ENCODE results near the gene ERO1A.

Gene ERO1A

DNA sequence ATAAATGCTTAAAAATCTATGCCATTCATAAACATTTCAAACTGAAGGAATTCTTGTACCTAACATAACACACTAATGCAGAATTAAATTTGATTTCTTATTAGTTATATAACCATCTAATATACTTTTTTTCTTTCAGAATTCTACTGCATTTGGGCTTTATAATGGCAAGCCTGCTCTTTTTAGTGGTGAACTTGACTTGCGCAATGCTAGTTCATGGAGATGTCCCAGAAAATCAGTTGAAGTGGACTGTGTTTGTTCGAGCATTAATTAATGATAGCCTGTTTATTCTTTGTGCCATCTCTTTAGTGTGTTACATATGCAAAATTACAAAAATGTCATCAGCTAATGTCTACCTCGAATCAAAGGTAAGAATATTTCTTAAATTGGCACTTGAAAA is 95.4 kb downstream of the ERO1A start:
- DNase-seq: no peak

GRCh38 chr14:52598568-52598967 is 96.8 kb downstream of the ERO1A start:
- DNase-seq: no peak

GRCh38 chr14:52596861-52597260 is 98.5 kb downstream of the ERO1A start:
- DNase-seq: no peak

- no peak for DNase-seq
Measured at GRCh38 chr14:52596320-52596719, 99.0 kb downstream of the ERO1A start.

- DNase-seq: no peak
Measured at GRCh38 chr14:52590318-52590717, 105.0 kb downstream of the ERO1A start.
